GOT3 (cell line): Measurements from ENCODE around the gene PKHD1.

Source experiments
- DNase-seq: peaks from one replicate; lab custom pipeline; 2025; ENCODE audit warnings: mixed read lengths; lab: John Stamatoyannopoulos, UW

PKHD1 gene

GRCh38 chr6:51790946-51791345 is 296.5 kb downstream of the PKHD1 start:
- DNase-seq: no peak

GRCh38 chr6:51788121-51788520 is 299.3 kb downstream of the PKHD1 start:
- DNase-seq: no peak

GRCh38 chr6:51778666-51779065 is 308.7 kb downstream of the PKHD1 start:
- DNase-seq: no peak

GRCh38 chr6:51777618-51778017 is 309.8 kb downstream of the PKHD1 start:
- no peak for DNase-seq

GRCh38 chr6:51775942-51776860 is 311.2 kb downstream of the PKHD1 start:
- no peak for DNase-seq

- DNase-seq: no peak
Measured at GRCh38 chr6:51768087-51768486, 319.3 kb downstream of the PKHD1 start.

- no peak for DNase-seq
Measured at GRCh38 chr6:51765230-51765629, 322.2 kb downstream of the PKHD1 start.

- no peak for DNase-seq
Measured at GRCh38 chr6:51753635-51754034, 333.8 kb downstream of the PKHD1 start.

GRCh38 chr6:51743999-51744398 is 343.4 kb downstream of the PKHD1 start:
- DNase-seq: no peak

- no peak for DNase-seq
Measured at GRCh38 chr6:51740658-51741057, 346.8 kb downstream of the PKHD1 start.

- DNase-seq: no peak
Measured at GRCh38 chr6:51738614-51739013, 348.8 kb downstream of the PKHD1 start.

- no peak for DNase-seq
Measured at GRCh38 chr6:51737580-51738360, 349.6 kb downstream of the PKHD1 start.

- DNase-seq: no peak
Measured at GRCh38 chr6:51725155-51725554, 362.3 kb downstream of the PKHD1 start.

GRCh38 chr6:51720327-51720726 is 367.1 kb downstream of the PKHD1 start:
- DNase-seq: no peak

GRCh38 chr6:51719297-51719696 is 368.1 kb downstream of the PKHD1 start:
- no peak for DNase-seq

- no peak for DNase-seq
Measured at GRCh38 chr6:51718533-51718932, 368.9 kb downstream of the PKHD1 start.

- no peak for DNase-seq
Measured at GRCh38 chr6:51717477-51717876, 369.9 kb downstream of the PKHD1 start.

- DNase-seq: no peak
Measured at GRCh38 chr6:51711876-51712275, 375.5 kb downstream of the PKHD1 start.

GRCh38 chr6:51706086-51706485 is 381.3 kb downstream of the PKHD1 start:
- no peak for DNase-seq

GRCh38 chr6:51704932-51705540 is 382.4 kb downstream of the PKHD1 start:
- DNase-seq: no peak

GRCh38 chr6:51702851-51703250 is 384.6 kb downstream of the PKHD1 start:
- no peak for DNase-seq

GRCh38 chr6:51684603-51685002 is 402.8 kb downstream of the PKHD1 start:
- no peak for DNase-seq

- DNase-seq: no peak
Measured at GRCh38 chr6:51684038-51684437, 403.4 kb downstream of the PKHD1 start.
